ENCODE results near the gene NHS.

Gene NHS

DNA sequence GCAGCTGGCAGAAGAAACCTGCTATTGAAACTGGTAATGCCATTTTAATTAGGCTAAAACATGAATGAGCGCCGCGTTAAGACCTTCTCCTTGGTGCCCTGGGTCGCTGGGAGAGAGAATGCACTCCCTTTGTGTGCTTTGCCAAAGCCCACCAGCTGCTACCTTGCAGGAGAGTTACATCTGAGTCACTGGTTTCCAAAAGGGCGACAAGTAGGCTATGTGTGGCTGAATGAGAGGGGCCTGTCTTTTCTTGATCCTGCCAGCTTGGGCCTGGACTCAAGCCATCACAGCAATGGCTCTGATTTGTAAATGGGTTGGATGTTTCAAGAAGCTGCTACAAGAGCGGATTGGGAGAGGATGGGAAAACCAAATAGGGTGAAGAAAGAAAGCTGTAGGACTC, 81.5 kb downstream of the NHS start:
- DNase-seq, result no peak

DNA sequence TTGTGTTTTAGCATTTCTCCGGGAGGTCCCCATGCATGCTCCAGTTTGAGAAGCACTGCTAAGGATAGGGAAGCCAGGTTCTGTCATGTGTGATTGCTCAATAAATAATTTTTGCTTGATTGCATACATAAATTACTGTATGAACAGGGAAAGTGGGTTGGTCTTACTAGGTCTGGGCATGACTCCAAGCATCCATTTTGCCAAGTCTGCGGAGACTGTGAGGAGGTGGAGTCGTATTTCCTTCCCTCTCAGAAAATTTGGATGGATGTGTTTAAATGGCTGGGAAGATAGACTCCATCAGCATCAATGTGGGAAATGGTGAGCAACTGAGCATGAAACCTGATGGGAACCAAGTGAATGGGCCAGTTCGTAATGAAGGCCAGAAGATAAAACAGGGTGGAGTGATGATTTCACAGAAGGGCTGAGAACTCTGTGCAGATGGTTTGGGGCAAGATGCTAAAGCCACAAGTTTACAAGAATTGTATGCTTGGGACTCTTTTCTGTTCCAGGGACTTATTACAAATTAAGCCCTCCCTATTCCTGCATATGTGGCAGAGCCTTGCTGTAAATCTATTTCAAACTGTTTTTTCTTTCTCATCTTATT, 84.1 kb downstream of the NHS start:
- no peak for DNase-seq

DNA sequence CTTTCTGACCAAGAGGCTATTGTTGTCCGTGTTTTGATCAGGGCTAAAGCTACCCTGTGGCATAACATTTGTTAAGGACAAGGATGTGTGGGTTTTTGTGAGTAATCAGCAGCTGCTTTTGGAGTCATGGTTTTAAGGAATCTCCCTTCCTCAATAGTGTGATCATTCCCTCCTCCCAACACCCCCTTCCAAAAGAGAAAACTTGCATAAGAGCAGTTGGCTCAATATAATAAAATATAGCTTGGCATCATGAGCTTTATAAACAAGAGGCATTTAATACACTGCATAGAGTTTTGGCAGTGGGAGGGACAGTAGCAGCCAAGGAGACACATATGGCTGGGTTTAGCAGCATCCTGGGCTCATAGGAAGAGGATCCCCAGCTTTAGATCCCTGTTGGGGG, 84.7 kb downstream of the NHS start:
- DNase-seq, result no peak

DNA sequence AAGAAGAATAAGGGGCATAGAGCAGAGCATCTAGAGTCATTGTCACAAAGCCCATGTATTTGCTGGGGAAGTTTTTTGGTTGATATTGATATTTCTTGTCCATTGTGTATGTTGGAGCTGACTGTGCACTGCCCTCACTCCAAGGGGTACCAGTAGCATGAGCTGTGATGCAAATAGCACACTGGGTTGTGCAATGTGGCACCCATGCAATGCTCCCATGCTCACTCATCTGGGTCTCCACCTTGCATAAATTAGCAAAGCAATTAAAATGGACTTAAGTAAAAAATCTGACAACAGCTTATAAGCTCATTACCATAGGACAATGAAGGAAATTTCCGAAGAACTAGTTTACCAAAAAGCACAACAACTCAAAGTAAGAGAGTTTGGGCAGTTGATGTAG, 87.9 kb downstream of the NHS start:
- DNase-seq, result no peak

DNA sequence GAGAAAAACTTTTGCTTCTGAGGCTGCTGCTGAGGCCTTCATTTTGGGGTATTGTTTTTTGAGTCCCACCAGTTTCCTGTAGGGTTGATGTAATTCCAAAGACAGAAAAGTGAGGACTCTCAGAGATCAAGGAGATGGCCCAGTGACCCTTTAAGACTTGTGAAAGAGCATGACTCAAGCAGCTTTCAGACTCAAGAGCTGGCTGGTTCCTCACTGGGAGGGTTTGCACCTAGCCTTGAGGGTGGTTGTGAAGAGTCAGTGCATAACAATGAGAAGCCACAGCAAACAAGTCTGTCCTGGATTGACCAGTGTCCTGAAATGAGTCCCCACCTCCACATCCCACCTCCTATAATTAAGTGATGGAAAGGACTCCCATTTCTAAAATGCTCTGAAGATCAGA, 89.2 kb downstream of the NHS start:
- DNase-seq, result no peak

- DNase-seq, result no peak
Measured at GRCh38 chrX:17465201-17465600, 90.2 kb downstream of the NHS start.

GRCh38 chrX:17465802-17466201, 90.8 kb downstream of the NHS start:
- no peak for DNase-seq

- DNase-seq, result no peak
Measured at GRCh38 chrX:17470136-17470535, 95.1 kb downstream of the NHS start.

DNA sequence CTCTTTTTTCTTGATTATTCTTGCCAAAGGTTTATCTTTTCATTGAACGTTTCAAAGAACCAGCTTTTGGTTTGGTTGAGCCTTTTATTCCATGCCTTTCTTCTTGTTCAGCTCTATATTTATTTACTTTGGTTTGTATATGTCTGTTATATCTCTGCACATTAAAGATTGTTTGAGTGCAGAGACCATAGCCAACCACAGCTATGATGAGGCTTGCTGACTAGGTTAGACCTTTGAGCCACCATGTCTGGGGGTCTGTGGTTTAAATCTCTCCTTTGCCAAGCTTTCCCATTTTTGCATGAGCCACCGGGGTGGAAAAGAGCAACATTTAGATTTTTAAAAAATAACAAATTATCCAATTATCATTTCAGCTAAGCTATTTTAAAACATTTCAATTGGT, 96.1 kb downstream of the NHS start:
- no peak for DNase-seq

- no peak for DNase-seq
Measured at GRCh38 chrX:17471861-17472260, 96.9 kb downstream of the NHS start.

- DNase-seq, result no peak
Measured at GRCh38 chrX:17472424-17472823, 97.4 kb downstream of the NHS start.

- DNase-seq, result no peak
Measured at GRCh38 chrX:17473021-17473420, 98.0 kb downstream of the NHS start.

DNA sequence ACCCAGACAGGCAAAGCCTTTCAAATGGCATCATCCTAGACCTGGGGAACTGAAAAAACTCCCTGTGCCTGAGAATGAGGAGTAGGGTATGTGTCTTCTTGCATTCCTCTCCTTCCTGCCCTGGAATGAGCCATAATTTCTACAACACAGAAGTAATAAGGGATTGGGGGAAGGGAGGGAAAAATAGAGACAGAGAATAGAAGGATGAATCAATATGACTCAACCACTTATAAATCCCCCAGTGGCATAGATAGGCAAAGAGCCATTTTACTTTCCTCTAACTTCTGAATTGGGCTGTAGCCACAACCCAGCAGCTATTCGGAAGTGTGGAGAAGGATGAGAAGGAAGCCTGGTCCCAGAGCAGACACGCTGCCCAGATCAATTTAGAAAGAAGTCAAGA, 99.9 kb downstream of the NHS start:
- no peak for DNase-seq

DNA sequence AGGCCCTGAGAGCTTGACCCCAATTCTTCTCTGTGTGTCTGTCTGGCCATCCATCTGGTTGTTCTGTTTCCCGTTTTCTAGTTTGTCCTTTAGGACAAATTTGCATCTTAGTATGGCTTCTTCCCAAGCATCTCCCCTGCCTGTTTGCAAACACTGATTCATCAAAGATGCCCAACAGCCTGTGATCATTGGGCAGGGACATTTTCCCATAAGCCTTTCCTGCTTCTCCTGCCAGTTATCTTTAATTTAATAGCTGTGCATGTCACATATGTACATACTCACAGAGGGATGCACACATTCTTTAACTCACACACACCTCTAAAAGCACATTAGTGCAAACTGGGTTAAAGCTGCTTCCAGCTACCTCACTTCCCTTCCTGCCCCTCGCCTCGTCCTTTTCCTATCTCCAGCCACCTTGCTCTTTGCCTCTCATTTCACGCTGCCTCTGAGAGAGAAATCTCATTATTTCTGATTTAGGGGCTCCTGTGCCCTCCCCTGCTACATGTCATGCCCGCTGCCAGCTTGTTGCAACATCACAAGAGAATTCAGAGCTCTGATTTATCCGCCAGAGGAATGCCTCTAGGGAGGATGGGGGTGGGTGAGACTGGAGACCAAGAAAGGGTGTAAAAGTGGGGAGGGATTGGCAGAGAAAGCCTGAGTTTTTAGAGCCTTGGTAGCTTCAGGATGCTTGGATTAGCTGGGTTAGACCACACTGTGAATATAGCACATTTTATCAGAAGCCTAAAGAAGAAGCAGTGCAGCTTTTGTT, 100.6 kb downstream of the NHS start:
- no peak for DNase-seq

- no peak for DNase-seq
Measured at GRCh38 chrX:17476411-17476810, 101.4 kb downstream of the NHS start.

- DNase-seq, result no peak
Measured at GRCh38 chrX:17481086-17481485, 106.1 kb downstream of the NHS start.

DNA sequence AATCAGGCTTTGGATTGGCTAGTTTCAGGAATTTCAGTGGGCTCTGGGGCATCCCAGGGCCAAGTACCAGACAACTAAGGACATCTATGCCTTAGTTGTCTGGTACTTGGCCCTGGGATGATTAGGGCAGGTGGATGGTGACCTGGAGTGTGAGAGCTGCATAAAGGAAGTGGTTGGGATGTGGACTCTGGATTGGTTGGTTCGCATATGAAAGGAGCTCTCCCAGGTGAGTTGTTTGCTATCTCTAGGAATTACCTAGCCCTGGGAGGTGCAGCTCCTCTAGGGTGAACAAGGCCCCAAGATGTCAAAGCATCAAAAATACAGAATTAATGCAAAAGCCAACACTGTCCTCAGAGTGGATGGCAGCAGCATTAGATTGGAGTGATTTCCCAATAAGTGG, 109.6 kb downstream of the NHS start:
- no peak for DNase-seq

- DNase-seq, result no peak
Measured at GRCh38 chrX:17485391-17485790, 110.4 kb downstream of the NHS start.

DNA sequence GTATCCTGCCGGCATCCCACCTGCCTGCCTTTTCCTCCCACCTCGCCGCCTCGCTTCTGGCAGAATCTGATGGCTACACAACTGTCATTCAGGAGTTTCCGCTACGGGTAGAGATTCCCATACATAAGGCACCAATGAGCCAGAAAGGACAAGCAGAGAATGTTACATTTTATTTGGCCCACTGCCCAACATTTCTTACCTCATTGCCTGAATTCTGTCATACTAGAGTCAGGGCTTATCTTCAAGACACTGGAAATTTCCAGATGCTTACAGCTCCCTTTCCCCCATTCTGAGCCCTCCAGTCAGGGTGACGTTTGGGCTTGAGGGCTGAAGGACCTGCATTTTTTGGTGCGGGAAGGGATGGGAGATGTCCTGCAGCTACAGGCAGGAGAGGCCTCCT, 113.0 kb downstream of the NHS start:
- DNase-seq, result no peak

GRCh38 chrX:17494216-17494615, 119.2 kb downstream of the NHS start:
- DNase-seq, result no peak

- no peak for DNase-seq
Measured at GRCh38 chrX:17495052-17495451, 120.1 kb downstream of the NHS start.

DNA sequence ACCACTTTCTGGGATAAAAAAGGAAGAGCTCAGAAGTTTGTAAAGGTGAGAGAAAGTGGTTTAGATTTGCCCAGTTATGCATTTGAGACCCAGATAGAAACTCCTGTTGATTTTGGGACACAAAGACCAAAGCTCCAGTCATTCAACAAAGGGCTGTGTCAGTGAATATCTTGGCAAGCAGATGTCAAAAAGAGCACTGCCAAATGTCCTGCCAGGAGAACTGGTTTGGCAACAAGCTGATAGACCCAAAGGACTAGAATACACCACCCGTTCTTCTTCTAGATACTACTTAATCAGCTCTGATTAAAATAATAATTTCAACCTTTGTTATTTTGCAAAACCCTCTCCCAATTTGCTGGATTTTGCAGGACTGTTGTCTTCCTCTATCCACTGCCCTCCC, 121.4 kb downstream of the NHS start:
- DNase-seq, result no peak

GRCh38 chrX:17497193-17497592, 122.2 kb downstream of the NHS start:
- DNase-seq, result no peak

- DNase-seq, result no peak
Measured at GRCh38 chrX:17499512-17499911, 124.5 kb downstream of the NHS start.

DNA sequence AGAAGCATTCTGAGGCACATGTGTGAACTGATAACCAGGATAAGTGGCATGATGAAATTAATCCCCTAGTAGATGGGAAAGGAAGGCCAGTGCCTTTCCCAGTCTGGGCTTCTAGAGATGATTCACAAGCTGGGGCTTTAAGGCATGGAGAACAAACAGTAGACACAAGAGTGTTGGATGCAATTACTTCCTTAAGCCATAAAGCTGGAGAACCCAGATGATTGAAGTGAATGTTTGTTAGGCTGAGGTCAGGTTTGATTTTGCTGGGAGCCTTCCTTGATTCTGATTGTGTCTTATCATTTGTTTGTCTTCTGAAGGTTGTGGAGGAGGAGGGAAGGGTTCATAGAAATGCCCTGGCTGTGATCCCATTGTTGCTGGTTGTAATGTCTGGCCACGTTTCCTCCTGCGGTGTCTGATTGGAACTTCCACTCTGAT, 125.2 kb downstream of the NHS start:
- DNase-seq, result no peak

Data from activated gamma-delta T cell treated with Interleukin-2 at 50 U/mL for 16 hours (primary cell).